HCT116 (cell line): ENCODE measurements around the gene MAPK6.

Source experiments
- POLR2A ChIP-seq: IDR thresholded peaks from 2 replicates; pipeline ENCODE4 v1.7.0; 2011; ENCODE audit warnings: borderline replicate concordance; ENCODE audit not compliant: insufficient read depth, insufficient read length; ENCODE audit errors: extremely low read depth
- ZNF274 ChIP-seq: fragments of 200-500 bp; sonication (Bioruptor generic); IDR thresholded peaks from 2 replicates; pipeline ENCODE4 v1.6.1; 2014; ENCODE audit warnings: mild to moderate bottlenecking, low read depth, low read length, inconsistent platforms
- TF ChIP-seq, protein P1 (sequence below), 3 experiments: fragments of 200-600 bp in 1 of 3; sonication (generic) in 1 of 3; IDR thresholded peaks in 2 of 3; conservative IDR thresholded peaks in 1 of 3; 2 replicates each; pipeline ENCODE4 v1.5.1; 2012 to 2017; ENCODE audit warnings: low read depth in 2 of 3, low read length in 2 of 3, antibody characterized with exemption in 1 of 3, borderline replicate concordance in 1 of 3, control low read depth in 1 of 3, mild to moderate bottlenecking in 1 of 3, mixed read lengths in 1 of 3, mixed run types in 1 of 3, moderate library complexity in 1 of 3; ENCODE audit not compliant: insufficient read depth in 1 of 3

DNA sequence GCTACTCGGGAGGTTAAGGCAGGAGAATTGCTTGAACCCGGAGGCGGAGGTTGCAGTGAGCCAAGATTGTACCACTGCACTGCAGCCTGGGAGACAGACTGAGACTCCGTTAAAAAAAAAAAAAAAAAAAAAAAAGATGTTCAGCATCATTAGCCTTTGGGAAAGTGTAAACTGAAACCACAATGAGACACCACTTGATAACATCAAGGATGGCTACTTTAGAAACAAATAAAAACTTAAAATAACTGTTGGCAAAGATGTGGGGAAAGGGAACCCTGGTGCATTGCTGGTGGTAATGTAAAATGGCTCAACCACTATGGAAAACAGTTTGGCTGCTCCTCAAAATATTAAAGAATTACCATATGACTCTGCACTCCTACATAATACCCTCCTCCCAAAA lies 49.3 kb upstream of the MAPK6 start:
- TF ChIP-seq, protein P1, sequence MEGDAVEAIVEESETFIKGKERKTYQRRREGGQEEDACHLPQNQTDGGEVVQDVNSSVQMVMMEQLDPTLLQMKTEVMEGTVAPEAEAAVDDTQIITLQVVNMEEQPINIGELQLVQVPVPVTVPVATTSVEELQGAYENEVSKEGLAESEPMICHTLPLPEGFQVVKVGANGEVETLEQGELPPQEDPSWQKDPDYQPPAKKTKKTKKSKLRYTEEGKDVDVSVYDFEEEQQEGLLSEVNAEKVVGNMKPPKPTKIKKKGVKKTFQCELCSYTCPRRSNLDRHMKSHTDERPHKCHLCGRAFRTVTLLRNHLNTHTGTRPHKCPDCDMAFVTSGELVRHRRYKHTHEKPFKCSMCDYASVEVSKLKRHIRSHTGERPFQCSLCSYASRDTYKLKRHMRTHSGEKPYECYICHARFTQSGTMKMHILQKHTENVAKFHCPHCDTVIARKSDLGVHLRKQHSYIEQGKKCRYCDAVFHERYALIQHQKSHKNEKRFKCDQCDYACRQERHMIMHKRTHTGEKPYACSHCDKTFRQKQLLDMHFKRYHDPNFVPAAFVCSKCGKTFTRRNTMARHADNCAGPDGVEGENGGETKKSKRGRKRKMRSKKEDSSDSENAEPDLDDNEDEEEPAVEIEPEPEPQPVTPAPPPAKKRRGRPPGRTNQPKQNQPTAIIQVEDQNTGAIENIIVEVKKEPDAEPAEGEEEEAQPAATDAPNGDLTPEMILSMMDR (IDR thresholded peaks at IDR 0.05 in 2 of 3, conservative IDR thresholded peaks at IDR 0.05 in 1 of 3; ENCODE audit: borderline replicate concordance in 1 of 3, insufficient read depth in 1 of 3, low read depth in 2 of 3, low read length in 2 of 3) = no peak
- TF ChIP-seq POLR2A (no peak), ZNF274 (no peak)
